Stimulated activated CD4-positive, alpha-beta T cell treated with anti-CD3 and anti-CD28 coated beads, TNF-alpha, amount 100 ng/mL, for 24 hours (primary cell): Measurements from ENCODE around the gene PDE4C.

ENCODE experiments used
- DNase-seq, 3 experiments: peaks; one replicate each; pipeline ENCODE4 v3.0.0-alpha.2; 2020; ENCODE audit warnings: low read depth in 3 of 3

Gene PDE4C

GRCh38 chr19:18225702-18226468, at the start of gene PDE4C:
TSS of gene PDE4C (minus strand) at chr19:18226438. CDS start at chr19:18226415, 23 bp downstream.
- no peak for DNase-seq

GRCh38 chr19:18274781-18275356, 48.6 kb upstream of the PDE4C start:
- no peak for DNase-seq

- no peak for DNase-seq
Measured at GRCh38 chr19:18274219-18274780, 48.1 kb upstream of the PDE4C start, which contains the start of gene IQCN. TSS of gene IQCN (minus strand) at chr19:18274452. CDS start at chr19:18269478, 4,974 bp downstream.

GRCh38 chr19:18273561-18274218, 47.5 kb upstream of the PDE4C start:
- DNase-seq, result no peak

GRCh38 chr19:18271433-18271841, 45.2 kb upstream of the PDE4C start:
- no peak for DNase-seq

GRCh38 chr19:18270326-18270725, 44.1 kb upstream of the PDE4C start:
- no peak for DNase-seq

- DNase-seq, result no peak
Measured at GRCh38 chr19:18269070-18269723, 43.0 kb upstream of the PDE4C start.

GRCh38 chr19:18266771-18267686, 40.8 kb upstream of the PDE4C start:
- no peak for DNase-seq

- no peak for DNase-seq
Measured at GRCh38 chr19:18265582-18265981, 39.3 kb upstream of the PDE4C start.

- no peak for DNase-seq
Measured at GRCh38 chr19:18264971-18265540, 38.8 kb upstream of the PDE4C start.

- no peak for DNase-seq
Measured at GRCh38 chr19:18264137-18264854, 38.1 kb upstream of the PDE4C start.

- DNase-seq, result no peak
Measured at GRCh38 chr19:18263324-18264136, 37.3 kb upstream of the PDE4C start.

GRCh38 chr19:18262917-18263316, 36.7 kb upstream of the PDE4C start:
- no peak for DNase-seq

- no peak for DNase-seq
Measured at GRCh38 chr19:18262144-18262543, 35.9 kb upstream of the PDE4C start.

- DNase-seq, result no peak
Measured at GRCh38 chr19:18261474-18261873, 35.2 kb upstream of the PDE4C start.

GRCh38 chr19:18259893-18260292, 33.7 kb upstream of the PDE4C start:
- DNase-seq, result no peak

- no peak for DNase-seq
Measured at GRCh38 chr19:18257503-18258470, 31.5 kb upstream of the PDE4C start.
